GM10847 (cell line): ENCODE results near the gene GRIN2C.

ENCODE experiments used
- POLR2A ChIP-seq: IDR thresholded peaks from 2 replicates; pipeline ENCODE4 v1.6.1; 2011; ENCODE audit not compliant: insufficient read length; ENCODE audit errors: extremely low read depth

GRIN2C gene

GRCh38 chr17:74883241-74883745, 23.6 kb upstream of the GRIN2C start:
- no peak for TF ChIP-seq POLR2A

- no peak for TF ChIP-seq POLR2A
Observed at GRCh38 chr17:74882517-74883240, 23.0 kb upstream of the GRIN2C start.

GRCh38 chr17:74881073-74881472, 21.4 kb upstream of the GRIN2C start:
- no peak for TF ChIP-seq POLR2A

DNA sequence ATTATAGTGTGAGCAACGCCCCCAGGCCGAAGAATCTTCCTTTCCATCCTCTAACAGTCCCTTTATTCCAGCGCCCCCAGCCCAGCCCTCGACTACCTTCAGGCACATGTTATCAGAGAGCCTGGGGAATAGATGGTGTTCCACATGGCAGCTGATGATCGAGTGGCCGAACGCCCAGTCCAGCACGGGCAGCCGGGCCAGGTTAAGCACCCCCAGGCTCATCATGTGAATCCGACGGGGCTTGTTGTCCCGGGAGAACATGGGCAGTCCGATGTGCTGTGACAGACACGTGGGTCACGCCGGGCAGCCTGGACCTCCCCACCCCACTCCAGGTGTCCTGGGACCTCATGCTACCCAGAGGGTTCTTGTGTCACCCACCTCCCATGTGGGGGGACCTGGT, 19.6 kb upstream of the GRIN2C start:
- no peak for TF ChIP-seq POLR2A

- TF ChIP-seq POLR2A = no peak
Observed at GRCh38 chr17:74878658-74879057, 19.0 kb upstream of the GRIN2C start.

- TF ChIP-seq POLR2A = no peak
Observed at GRCh38 chr17:74877592-74878548, 18.2 kb upstream of the GRIN2C start.

- TF ChIP-seq POLR2A = no peak
Observed at GRCh38 chr17:74875977-74876593, 16.4 kb upstream of the GRIN2C start.

DNA sequence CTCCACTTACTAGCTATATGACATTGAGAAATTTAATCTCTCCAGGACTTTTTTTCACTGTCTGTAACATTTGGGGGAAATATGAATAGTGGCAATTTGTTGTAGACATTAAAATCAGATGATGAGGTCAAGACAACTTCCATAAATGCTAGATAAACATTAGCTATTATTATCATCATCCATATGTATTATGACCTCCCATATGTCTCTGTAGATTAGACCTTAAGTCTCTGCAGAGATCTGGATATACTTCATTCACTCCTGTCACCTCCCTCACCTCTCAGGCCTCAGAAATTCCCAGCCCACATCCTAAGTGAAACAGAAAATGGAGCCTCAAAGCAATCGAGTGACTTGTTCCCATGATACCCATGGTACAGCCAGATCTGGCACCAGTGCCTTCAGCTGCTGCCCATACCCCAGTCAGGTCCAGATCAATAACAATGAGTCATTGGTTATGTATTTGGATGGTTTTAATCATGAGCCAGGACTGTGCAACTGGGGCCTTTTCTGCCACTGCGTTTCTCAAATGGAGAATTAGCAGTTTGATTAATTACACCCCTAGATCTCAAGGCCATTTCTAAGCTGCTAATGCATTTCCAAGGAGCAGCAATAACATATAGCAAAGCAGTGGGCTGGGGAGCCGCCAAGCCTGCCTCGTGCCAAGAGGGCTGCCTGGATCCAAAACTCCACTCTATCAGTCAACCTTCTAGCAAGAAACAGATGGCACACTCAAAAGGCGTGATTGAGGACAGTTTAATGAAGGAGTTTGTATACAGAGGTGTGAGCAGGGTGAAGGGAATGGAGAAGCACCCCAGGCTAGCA, 15.7 kb upstream of the GRIN2C start:
- TF ChIP-seq POLR2A = no peak

GRCh38 chr17:74874615-74875037, 14.9 kb upstream of the GRIN2C start:
- no peak for TF ChIP-seq POLR2A

DNA sequence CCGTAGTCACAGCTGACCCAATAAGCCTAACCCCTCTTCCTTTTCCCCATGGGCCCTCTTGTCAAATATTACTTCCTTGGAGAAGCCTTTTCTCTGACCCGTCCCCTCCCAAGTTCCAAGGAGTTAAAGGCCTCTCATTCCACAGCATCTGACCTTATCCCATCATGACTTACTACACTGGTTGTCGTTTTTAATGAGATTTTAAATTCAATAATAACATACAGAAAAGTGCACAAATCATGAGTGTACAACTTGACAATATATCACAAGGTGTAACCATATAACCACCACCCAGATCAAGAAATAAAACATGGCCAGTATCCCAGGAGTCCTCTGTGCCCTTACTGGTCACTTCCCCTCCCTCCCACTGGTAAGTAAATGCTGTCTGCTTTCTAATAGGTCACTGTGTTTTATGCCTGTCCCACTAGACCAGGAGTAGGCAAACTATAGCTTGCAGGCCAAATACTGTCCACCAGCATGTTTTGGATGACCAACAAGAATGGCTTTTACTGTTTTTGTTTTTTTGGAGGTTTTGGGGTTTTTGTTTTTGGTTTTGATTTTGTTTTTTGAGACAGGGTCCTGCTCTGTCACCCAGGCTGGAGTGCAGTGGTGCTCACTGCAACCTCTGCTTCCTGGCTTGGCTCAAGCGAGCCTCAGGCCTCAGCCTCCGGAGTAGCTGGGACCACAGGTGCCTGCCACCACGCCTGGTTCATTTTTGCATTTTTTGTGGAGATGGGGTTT, 14.4 kb upstream of the GRIN2C start:
- no peak for TF ChIP-seq POLR2A

DNA sequence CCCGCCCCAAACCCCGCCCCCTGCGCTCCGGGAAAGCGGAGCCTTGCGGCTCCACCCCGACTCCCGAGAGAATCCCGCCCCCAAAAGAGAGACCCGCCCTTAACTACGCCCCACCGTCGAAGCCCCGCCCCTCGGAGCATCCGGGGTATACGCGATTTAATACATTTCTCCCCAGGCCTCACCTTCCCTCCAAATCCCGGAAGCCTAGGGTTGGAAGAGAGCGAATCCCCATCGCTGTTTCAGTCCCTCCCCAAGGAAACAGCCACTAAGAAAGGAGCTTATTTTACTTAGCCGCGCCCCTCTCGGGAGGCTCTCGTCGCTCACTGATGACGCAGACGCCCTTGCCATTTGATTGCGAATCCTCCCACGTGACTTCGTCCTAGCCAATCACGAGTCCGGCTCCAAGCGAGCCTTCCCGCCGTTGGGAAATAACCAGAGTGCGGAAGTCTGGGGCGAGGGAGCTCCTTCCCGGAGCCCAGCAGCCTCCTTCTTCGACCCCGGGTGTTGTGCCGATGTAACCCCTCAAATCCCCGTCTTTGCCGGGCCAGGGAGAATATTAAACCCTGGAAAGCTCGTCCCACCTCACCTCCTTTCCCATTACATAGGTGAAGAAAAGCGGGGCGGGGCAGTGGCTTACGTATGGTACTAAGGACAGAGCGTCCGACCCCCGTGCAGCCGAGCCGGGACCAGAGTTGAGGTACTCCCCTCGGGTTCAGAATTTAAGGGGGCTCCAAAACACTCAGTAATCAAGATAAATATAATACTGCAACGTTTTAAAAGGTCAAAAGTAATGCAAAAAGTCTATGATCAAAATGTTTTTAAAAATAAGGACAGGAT, 13.6 kb upstream of the GRIN2C start:
- peak; percentile 94 for TF ChIP-seq POLR2A

DNA sequence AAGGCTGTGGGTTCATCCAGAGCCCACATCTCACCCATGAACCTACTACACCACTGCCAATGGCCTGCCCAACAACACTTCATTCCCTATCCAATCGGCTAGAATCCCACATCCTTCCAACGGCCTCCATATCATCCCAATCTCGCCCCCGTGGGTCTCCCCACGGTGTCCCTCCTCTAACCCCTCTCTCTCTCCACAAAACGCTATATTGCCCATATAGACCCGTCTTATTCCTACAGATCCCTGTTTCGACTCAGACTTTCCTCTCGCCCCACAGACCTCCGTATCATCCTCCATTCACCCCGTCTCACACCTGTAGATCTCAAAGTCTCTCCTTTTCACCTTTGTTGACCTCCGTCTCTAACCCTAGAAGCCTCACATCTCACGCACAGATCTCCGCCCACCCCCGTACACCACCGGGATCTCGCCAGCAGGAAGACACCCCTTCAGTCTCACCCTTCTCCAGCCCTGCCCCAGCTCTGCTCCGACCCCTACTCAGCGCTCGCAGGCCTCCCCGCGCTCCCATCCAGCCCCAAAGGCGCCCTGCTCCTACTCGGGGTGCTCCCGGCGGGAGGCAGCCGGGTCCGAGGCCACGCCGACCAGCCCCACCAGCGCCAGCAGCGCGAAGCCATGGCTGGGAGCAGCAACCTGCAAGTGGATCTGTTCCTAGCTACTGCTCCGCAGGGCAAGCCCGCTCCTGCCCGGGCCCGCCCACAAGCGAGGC, 12.8 kb upstream of the GRIN2C start, which contains the start of gene FDXR:
FDXR (minus strand) TSS at position 682 of the 724 bp plus-strand sequence; CDS start at position 632, 50 bp downstream.
- TF ChIP-seq POLR2A = peak; percentile 94
